GM21526 (cell line): ENCODE measurements around the gene GABRR2.
A peak's percentile ranks its signal among the peaks of the same experiment; 100 is the strongest.
"Not testable (repeated sequence)": the region's sequence is repeated elsewhere in the genome, so short reads cannot be mapped to it uniquely, and the experiment has no call there.

Experiments used
- ATAC-seq: cut with Tn5 transposase; IDR thresholded peaks from one replicate; pipeline ENCODE4 v1.9.1; 2021; ENCODE audit warnings: moderate library complexity; ENCODE audit not compliant: unreplicated experiment, low FRiP score

GABRR2 gene

DNA sequence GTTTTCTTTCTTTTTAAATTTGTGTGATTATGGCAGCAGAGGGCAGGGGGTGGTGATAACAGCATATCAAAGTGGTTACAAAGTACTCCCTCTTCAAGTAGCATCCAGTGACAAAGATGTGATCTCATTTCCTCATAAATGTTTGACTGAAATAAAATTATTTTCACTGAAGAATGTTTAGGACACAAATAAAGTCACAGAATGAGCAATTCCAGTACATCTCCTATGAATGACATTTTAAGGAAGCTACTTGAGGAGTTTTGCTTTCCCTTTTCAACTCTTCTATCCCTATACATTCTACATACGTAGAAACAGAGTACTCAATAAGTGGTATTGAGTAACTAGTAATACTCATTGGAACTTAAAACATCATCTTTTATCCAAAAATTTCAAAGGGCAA is 13.9 kb upstream of the GABRR2 start:
- no peak for ATAC-seq

DNA sequence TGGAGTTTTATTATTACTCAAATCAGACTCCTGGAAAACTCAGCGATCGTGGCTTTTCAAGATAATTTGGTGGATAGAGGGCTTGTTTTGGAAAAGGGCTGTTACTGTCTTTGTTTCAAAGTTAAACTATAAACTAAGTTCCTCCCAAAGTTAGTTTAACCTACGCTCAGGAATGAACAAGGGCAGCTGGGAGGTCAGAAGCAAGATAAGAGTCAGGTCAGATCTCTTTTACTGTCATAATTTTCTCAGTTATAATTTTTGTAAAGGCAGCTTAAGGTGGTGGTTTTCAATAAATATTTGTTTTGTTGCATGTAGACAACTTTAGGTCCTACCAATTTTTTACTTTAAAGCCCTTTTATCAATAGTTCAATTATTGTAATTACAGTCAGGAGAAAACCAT is 9.2 kb upstream of the GABRR2 start:
- no peak for ATAC-seq

DNA sequence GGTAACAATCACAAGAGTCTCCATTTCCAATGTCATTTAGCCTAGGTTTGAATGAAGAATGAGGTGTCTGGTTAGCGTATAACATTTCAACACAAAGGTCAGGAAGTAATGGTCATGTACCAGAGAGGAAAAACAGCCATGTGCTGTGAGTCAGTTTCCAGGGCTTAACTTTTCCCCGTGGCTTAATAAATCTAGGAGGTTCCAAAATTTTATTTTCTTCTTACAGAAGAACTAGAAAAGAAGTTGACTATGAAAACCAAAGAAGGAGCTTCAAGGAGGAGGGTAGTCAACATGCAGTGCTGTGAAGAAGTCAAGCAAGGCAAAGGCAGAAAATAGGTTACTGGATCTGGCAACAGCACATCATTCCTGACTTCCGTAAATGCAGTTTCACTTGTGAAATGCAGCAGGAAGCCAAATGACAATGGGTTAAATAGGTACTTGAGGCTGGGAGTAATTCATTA is 8.4 kb upstream of the GABRR2 start:
- ATAC-seq = no peak

DNA sequence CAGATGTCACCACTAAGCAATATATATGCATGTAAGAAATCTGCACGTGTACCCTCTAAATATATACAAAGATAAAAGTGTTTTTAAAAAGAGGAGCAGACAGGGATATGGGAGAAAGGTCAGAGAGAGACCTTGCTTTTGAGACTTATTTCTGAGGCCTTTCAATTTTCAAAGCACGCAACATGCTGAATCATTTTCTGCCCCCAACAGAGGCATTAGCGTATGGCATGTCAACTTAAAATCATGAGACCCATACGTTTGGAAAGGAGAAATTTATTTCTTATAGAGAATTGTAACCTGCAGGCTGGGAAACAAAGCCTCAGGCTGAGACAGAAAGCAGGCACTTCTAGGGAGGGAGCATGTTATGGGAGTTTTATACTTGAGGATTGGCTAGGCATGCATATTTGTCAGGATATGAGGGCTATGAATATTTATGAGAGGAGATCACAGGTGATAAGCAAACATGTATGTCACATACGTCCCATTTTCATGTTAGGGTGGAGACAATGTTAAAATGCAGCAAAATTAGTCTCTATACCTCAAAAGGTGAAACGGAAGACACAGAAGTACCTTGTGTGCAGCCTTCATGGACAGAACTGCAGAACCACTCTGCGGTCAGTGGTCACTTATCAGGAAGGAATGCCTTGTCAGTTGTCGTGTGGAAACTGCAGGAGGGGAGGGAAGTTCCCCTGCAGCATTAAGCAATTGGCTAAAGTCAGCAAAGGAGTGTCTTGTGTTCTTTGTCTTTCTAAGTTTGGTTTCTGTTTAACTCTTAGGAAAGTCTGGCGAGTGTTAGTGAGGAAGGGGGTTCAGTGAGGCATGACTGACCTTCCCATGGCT is 6.3 kb upstream of the GABRR2 start:
- ATAC-seq = no peak

DNA sequence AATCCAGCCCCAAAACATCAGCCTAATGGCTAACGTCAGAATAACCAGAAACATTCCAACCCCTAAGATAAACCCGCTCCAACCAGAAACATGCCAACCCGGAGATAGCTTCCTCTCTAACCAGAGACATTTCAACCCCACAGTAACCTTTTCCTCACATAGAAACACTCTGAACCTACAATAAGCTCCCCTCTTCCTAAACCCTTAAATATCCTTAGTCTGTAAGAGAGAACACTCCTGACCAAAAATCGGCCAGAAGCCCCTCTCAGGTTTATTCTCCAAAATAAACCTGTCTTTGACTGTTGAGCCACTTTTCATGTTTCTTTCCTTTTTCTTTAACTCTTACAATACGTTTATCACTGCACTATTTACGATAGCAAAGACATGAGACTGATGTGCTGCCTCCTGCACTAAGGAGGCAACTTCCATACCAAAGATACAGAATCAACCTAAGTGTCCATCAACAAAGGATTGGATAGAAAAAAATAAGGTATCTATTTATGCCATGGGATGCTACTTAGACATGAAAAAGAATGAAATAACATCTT is 5.0 kb upstream of the GABRR2 start:
- ATAC-seq = no peak

DNA sequence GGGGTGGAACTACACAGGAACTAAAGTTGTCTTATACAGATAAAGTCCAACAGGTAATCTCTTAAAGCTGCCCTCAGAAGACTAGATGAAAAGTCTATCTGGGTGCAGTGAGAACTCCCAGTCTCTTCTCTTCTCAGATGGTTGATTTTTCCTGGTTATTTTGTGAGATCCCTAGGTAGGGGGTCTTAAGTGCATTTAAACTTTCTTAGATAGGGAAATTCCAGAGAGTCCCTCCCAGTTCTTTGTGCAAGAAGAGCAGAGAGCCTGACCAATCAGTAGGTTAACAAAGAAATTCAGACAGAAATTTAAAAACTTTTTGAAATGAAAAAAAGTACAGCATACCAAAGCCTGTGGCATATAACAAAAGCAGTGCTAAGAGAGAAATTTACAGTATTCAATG is 2.0 kb upstream of the GABRR2 start:
- ATAC-seq = no peak

DNA sequence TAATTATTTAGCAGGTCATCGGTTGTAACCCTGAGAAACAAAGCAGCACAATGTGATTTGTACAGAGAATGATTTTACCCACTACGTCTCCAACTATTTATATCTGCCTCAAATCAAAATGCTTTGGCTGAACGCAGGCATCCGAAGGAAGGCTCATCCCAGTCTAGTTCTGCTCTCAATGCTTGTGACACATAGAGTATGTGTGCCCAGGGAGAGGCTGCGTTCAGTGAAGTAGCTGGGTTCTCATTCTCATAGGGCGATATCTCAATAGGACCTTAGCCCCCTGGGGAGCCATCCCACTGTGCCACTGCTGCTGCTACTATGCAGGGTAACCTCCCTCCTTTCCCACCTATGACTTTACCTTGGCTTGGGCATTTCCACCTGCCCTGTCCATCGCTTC is 407 bp downstream of the GABRR2 start:
- ATAC-seq = no peak

DNA sequence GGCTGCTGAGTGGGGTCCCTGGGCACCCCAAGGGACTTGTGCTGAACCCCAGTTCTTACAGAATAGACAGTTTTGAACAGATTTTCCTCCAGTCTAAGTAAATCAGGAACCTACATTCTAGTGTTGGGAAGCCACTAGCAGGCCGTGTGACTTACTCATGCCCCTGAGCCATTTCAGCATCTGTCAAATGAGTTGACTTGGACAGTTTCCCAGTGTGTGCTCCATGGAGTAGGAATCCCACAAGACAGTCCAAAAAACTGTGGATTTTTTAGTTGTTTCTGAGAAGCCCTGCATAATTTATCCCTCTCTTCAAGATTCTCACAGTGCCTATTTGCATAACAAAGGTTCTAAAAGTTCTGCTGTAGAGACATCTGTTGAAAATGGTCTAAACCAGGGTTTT is 2.1 kb downstream of the GABRR2 start:
- no peak for ATAC-seq

DNA sequence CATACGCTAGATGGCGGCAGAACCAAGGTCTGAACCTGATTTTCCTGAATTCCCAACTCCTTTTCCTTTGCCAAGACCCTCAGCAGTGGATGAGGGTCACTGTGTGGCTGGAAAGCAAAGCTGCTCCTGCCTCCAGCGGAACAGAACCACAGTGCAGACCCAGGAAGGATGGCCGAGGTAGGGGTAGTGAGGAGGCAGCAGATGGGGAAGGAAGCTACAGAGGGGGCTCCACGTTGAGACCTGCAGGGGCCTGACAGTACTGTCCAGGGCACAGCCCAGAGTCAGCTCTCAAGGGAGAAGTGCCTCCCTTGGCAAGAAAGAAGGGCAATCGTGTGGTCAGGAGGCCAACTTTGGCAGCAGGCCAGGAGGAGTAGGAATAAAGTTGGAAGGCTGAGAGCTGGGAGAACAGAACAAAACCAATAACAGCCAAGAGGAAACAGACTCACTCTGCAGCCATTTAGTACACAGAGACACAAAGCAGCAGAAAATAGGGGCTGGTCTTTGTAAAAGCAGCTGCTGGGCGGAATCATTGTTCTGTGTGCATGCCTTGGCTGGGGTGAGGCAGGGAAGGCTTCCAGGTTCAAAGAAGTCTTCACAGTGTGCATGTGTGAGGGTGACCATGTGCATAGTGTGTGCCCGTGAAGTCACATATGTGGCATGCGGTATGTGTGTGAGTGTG is 3.1 kb downstream of the GABRR2 start:
- no peak for ATAC-seq

DNA sequence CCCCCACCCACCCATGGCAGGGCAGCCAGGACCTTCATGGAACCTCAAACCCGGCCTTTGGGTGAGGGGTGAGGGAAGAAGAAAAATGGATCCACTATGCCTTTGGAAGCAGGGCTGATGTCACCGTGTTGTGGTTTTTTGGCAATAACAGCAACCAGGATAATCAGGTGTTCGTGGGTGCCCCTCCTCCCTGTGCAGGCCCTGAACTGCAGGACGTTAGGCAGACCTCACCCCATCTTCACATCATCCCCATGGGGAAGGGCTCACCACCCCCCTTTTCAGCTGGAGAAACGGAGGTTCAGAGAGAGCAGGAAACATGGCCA is 3.6 kb downstream of the GABRR2 start:
- no peak for ATAC-seq

DNA sequence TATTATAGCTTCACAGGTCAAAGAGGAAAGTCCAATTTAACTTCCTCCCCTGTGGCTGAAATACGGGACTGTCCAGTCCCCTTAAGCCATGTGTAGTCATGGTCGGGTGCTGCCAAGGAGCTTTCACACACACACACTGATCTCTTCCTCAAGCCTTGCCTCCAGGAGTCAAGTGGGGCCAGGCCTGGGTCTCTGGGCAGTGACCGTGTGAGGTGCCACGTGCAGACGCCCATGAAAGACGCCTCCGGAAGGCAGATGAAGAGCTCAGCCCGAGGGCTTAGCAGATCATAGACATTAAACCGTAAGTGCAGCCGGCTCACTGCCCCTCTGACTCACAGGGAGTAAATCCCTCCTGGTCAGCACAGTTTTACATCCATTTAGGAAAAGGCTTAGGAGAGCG is 4.2 kb downstream of the GABRR2 start:
- ATAC-seq = no peak

DNA sequence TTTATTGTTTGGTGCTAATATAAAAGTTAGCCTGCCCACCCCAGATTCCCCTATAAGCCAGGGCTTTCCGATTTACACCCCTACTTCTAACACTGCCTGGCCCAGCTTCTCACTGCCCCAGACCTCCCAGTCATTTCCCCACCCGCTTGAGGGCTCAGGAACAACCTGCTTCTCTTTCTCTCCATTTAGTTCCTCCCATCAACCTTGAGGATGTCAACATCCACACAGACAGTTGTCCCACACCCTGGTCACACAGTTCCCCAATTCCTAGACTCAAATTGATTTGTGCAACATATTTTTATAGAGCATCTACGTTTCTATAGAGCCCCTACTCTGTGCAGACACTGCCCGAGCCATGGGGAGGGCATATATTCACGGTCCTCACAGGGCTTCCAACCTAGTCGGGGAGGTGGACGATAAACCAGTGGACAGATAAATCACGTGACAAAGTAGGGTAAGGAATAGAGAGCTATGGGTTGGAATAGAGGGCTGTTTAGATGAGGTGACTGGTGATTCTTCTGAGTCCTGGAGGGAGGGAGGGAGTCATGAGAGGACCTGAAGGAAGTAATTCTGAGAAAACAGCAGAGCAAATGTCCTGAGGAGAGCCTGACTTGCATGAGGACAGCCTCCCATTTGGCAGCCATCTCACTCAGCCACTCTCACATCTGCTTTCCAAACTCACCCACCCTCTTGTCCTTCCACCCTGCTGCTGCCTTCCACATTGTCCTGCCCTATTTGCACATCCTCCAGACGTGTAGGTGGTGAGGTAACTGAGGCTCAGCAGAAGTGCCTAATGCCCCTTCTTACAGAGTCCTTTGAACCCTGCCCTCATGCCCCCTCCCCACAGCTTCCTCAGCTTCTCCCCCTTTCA is 6.3 kb downstream of the GABRR2 start:
- ATAC-seq = no peak

DNA sequence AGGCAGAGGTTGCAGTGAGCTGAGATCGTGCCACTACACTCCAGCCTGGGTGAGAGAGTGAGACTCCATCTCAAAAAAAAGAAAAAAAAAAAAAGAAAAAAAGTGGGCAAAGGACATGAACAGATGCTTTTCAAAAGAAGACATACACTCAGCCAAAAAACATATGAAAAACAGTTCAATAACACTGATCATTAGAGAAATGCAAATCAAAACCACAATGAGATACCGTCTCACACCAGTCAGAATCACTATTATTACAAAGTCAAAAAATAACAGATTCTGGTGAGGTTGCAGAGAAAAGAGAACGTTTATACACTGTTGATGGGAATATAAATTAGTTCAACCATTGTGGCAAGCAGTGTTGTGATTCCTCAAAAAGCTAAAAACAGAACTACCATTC is 10.6 kb downstream of the GABRR2 start:
- not testable (repeated sequence) for ATAC-seq

DNA sequence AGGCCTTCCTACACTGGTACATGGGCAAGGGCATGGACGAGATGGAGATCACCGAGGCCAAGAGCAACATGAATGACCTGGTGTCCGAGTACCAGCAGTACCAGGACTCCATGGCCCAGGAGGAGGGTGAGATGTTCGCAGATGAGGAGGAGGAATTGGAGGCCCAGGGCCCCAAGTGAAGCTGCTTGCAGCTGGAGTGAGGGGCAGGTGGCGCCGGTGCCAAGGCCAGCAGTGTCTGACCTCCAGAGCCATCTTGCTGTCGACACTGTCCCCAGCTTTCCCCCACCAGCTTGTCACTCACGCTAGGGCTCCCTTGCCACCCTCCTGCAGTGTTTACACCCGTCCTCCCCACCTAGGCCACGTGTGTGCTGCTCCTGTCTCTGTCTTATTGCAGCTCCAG is 12.2 kb downstream of the GABRR2 start:
- no peak for ATAC-seq

DNA sequence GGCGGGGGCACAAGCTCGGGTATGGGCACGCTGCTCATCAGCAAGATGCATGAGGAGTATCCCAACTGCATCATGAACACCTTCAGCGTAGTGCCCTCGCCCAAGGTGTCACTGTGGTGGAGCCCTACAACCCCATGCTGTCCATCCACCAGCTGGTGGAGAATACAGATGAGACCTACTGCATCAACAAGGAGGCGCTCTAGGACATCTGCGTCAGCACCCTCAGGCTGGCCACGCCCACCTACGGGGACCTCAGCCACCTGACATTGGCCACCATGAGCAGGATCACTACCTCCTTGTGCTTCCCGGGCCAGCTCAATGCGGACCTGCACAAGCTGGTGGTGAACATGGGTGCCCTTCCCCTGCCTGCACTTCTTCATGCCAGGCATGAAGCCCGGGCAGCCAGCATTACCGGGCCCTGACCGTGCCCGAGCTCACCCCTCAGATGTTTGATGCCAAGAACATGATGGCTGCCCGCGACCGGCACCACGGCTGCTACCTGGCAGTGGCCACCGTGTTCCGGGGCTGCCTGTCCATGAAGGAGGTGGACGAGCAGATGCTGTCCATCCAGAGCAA is 12.8 kb downstream of the GABRR2 start:
- no peak for ATAC-seq

DNA sequence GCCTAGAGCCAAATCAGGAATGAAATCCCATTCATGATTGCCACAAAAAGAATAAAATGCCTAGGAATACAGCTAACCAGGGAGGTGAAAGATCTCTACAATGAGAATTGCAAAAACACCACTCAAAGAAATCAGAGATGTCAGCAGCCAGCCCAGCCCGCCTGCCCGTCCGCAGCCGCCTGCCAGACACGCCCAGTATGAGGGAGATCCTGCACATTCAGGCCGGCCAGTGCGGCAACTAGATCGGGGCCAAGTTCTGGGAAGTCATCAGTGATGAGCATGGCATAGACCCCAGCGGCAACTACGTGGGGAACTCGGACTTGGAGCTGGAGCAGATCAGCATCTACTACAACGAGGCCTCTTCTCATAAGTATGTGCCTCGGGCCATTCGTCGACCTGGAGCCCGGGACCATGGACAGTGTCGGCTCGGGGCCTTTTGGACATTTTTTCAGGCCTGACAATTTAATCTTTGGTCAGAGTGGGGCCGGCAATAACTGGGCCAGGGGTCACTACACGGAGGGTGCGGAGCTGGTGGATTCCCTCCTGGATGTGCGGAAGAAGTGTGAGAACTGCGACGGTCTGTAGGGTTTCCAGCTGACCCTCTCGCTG is 13.4 kb downstream of the GABRR2 start:
- no peak for ATAC-seq

DNA sequence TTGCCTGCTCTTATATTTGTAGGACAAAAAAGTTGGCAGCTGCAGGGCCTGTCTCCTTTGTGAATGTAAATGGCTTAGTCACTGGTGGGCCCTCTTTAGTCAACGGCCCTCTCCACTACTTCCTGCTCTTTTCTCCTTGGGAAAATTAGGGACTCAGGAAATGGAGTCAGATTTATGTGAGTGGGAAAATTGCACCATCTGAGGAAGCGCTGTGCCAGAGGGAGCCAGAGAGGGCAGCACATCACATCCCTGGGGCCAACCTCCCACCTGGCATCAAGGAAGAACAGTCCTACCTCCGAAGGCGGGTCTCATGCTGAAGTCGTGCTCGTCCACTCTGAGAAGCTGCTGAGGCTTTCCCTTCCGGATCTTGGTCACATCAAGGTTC is 15.6 kb downstream of the GABRR2 start:
- ATAC-seq = no peak

DNA sequence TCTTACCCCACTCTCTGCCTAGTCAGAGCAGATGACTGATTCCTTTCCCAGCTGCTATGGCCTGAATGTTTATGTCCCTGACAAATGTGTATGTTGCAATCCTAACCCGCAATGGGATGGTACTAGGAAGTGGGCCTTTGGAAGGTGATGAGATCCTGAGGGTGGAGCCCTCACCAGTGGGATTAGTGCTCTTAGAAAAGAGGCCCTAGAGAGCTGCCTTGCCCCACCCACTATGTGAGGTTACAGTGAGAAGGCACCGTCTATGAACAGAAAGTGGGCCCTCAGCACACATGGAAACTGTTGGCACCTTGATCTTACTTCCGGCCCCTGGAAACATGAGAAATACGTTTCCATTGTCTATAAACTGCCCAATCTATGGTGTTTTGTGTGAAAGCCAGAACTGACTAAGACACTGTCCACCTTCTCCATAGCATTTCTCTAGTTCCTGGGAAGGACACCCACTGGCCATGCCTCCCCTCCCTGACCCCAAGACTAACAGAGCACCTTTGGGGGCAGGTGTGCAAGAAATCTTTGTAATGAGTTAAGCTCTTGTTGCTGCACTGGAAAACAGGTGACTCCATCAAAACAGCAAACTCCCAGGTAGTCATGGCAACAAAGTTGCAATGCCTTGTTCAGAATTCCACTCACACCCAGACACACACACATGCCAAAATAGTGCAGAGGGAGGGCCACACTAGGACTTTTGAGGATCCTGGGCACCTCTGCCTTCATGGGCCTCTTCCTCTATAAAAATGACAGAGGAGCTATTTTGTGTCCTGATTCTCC is 16.2 kb downstream of the GABRR2 start:
- ATAC-seq = no peak

DNA sequence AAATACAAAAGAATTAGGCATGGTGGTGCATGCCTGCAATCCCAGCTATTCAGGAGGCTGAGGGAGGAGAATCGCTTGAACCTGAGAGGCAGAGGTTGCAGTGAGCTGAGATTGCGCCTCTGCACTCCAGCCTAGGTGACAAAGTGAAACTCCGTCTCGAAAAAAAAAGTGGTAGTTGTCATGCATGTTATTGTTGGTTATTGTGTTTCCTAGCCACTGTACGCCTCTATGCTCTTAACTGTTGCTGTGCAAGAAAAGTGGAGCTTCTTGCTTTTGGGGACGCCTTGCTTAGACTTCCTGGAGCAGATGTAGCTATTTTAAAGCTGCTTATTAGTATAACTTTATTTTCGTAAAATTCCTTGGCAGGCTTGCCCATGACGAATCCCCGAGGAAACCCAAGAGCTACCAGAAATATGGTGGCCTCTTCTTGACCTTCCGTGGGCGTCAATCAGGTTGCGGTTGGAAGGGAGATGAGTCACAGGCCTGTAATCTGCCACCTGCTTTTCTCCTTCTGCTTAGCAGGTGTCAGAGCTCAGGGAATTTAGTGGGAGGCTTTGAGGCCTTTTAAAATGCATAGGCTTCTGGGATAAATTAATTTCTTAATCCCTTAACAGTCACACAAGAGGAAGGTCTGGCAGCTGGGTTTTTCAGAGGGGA is 17.3 kb downstream of the GABRR2 start:
- ATAC-seq = peak; percentile 90
